ENCODE results near the gene DOK7.

Gene DOK7

DNA sequence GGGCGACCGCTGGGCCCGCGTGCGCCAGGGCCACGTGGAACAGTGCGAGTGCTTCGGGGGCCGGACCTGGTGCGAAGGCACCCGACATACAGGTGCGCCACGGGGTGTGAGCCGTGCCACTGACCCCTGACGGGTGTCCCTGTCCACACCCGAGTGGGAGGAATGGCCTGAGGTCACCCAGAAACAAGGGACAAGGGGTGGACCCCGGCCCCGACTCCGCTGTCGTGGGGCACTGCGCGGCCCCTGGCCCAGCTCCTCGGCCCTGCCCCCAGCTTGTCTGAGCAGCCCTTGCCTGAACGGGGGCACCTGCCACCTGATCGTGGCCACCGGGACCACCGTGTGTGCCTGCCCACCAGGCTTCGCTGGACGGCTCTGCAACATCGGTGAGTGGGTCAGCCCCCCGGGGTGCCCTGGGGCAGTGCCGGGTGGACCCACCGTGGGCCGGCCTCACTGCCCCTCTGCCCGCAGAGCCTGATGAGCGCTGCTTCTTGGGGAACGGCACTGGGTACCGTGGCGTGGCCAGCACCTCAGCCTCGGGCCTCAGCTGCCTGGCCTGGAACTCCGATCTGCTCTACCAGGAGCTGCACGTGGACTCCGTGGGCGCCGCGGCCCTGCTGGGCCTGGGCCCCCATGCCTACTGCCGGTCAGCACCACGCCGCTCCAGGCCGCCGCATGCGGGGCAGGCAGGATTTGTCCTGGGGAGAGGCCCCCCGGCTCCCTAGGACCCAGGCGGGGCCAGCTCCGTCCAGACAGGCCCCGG is 18.6 kb upstream of the DOK7 start:
- Histone ChIP-seq H2AFZ (ENCODE audit: low read length) (no peak overlapping the region), H3F3A (ENCODE audit: insufficient read depth, low read length) (no peaks in the 10 kb centered on the region), H3K4me1 (ENCODE audit: low read length) (no peaks in the 10 kb centered on the region), H3K9me2 (replicated peaks; ENCODE audit: insufficient read depth, low read length) (no peaks in the 10 kb centered on the region), H3K27me3 (replicated peaks; ENCODE audit: insufficient read depth, low read length) (peaks cover 58% of the 10 kb centered on the region), H3K4me2 (ENCODE audit: low read depth, low read length) (no peak overlapping the region), H3K36me3 (replicated peaks; ENCODE audit: insufficient read depth, low read length) (no peaks in the 10 kb centered on the region), H3K79me2 (ENCODE audit: low read length) (no peaks in the 10 kb centered on the region), H3K4me3 (ENCODE audit: low read length) (no peak overlapping the region), H3K27ac (ENCODE audit: low read length) (no peak overlapping the region), H3K9me3 (replicated peaks; ENCODE audit: insufficient read depth, low read length) (no peaks in the 10 kb centered on the region), H3K9ac (ENCODE audit: low read length) (no peak overlapping the region), H4K20me1 (ENCODE audit: insufficient read depth, low read length) (no peaks in the 10 kb centered on the region)
- TF ChIP-seq EZH2phosphoT487 (IDR thresholded peaks at IDR 0.05; ENCODE audit: low read length) = no peak
- TF ChIP-seq EZH2 (optimal IDR thresholded peaks at IDR 0.05; ENCODE audit: low read depth, low read length) = no peak
- DNase-seq = no peak

DNA sequence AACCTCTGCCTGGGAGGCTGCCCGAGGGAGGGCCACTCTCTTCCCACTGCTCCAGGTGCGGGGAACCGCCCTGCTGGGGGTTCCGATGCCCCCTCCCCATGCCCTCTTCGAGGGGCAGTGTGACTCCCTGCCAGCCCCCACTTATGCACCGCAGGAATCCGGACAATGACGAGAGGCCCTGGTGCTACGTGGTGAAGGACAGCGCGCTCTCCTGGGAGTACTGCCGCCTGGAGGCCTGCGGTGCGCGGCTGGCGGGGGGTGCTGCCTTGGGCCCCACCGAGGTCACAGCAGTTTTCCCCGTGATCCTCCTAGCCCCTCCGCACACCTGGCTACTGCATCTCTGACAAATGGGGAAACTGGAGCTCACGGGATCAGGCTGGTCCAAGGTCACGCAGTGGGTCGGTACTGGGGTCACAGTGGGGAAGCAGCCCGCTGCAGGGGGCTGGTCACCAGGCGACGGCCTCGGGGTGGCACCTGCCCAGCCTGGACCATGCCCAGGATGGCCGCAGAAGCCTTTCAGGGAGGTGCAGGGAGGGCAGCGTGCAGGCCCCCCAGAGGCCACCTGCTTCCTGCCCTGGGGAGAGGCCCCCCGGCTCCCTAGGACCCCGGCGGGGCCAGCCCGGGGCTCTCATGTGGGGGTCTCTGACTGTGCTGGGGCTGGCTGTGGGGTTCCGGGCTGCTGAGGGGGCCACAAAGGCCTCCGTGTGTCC is 17.8 kb upstream of the DOK7 start:
- Histone ChIP-seq H3K9me3 (replicated peaks; ENCODE audit: insufficient read depth, low read length) (no peaks in the 10 kb centered on the region), H3K4me1 (ENCODE audit: low read length) (no peaks in the 10 kb centered on the region), H2AFZ (ENCODE audit: low read length) (no peak overlapping the region), H3K4me3 (ENCODE audit: low read length) (no peak overlapping the region), H3K79me2 (ENCODE audit: low read length) (no peaks in the 10 kb centered on the region), H3K36me3 (replicated peaks; ENCODE audit: insufficient read depth, low read length) (no peaks in the 10 kb centered on the region), H3K4me2 (ENCODE audit: low read depth, low read length) (no peak overlapping the region), H3F3A (ENCODE audit: insufficient read depth, low read length) (no peaks in the 10 kb centered on the region), H3K9me2 (replicated peaks; ENCODE audit: insufficient read depth, low read length) (no peaks in the 10 kb centered on the region), H3K27me3 (replicated peaks; ENCODE audit: insufficient read depth, low read length) (peaks cover 66% of the 10 kb centered on the region), H3K27ac (ENCODE audit: low read length) (no peak overlapping the region), H4K20me1 (ENCODE audit: insufficient read depth, low read length) (no peaks in the 10 kb centered on the region), H3K9ac (ENCODE audit: low read length) (no peak overlapping the region)
- DNase-seq = no peak
- TF ChIP-seq EZH2 (optimal IDR thresholded peaks at IDR 0.05; ENCODE audit: low read depth, low read length) (no peak), EZH2phosphoT487 (IDR thresholded peaks at IDR 0.05; ENCODE audit: low read length) (no peak)
- TF ChIP-seq, protein P1, sequence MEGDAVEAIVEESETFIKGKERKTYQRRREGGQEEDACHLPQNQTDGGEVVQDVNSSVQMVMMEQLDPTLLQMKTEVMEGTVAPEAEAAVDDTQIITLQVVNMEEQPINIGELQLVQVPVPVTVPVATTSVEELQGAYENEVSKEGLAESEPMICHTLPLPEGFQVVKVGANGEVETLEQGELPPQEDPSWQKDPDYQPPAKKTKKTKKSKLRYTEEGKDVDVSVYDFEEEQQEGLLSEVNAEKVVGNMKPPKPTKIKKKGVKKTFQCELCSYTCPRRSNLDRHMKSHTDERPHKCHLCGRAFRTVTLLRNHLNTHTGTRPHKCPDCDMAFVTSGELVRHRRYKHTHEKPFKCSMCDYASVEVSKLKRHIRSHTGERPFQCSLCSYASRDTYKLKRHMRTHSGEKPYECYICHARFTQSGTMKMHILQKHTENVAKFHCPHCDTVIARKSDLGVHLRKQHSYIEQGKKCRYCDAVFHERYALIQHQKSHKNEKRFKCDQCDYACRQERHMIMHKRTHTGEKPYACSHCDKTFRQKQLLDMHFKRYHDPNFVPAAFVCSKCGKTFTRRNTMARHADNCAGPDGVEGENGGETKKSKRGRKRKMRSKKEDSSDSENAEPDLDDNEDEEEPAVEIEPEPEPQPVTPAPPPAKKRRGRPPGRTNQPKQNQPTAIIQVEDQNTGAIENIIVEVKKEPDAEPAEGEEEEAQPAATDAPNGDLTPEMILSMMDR (IDR thresholded peaks at IDR 0.05; ENCODE audit: low read length) = no peak

GRCh38 chr4:3445829-3446545 is 17.1 kb upstream of the DOK7 start:
- no peaks in the 10 kb centered on the region for H3K36me3 ChIP-seq (replicated peaks; ENCODE audit: insufficient read depth, low read length)
- TF ChIP-seq EZH2phosphoT487 (IDR thresholded peaks at IDR 0.05; ENCODE audit: low read length) (no peak), EZH2 (optimal IDR thresholded peaks at IDR 0.05; ENCODE audit: low read depth, low read length) (no peak)
- TF ChIP-seq, protein P1 (IDR thresholded peaks at IDR 0.05; ENCODE audit: low read length) = no peak
- no peak overlapping the region for H3K4me2 ChIP-seq (ENCODE audit: low read depth, low read length)

More at GRCh38 chr4:3445829-3446545, 17.1 kb upstream of the DOK7 start:
- Histone ChIP-seq H3K27me3 (replicated peaks; ENCODE audit: insufficient read depth, low read length) (peaks cover 72% of the 10 kb centered on the region), H3K27ac (ENCODE audit: low read length) (no peak overlapping the region), H3K4me3 (ENCODE audit: low read length) (no peak overlapping the region), H3K79me2 (ENCODE audit: low read length) (no peaks in the 10 kb centered on the region), H3F3A (ENCODE audit: insufficient read depth, low read length) (no peaks in the 10 kb centered on the region), H3K9me3 (replicated peaks; ENCODE audit: insufficient read depth, low read length) (no peaks in the 10 kb centered on the region), H3K9me2 (replicated peaks; ENCODE audit: insufficient read depth, low read length) (no peaks in the 10 kb centered on the region), H2AFZ (ENCODE audit: low read length) (no peak overlapping the region), H3K4me1 (ENCODE audit: low read length) (no peaks in the 10 kb centered on the region), H3K9ac (ENCODE audit: low read length) (no peak overlapping the region), H4K20me1 (ENCODE audit: insufficient read depth, low read length) (no peaks in the 10 kb centered on the region)
- no peak for DNase-seq

Data from MM.1S (cell line).